LNCAP (cell line): ENCODE measurements around the gene SYNPO2L.

Experiments used
- TF ChIP-seq, protein P1 (sequence below): fragments of 450-650 bp; IDR thresholded peaks from 2 replicates; pipeline ENCODE4 v1.5.1; 2017; ENCODE audit warnings: mild to moderate bottlenecking

SYNPO2L gene

DNA sequence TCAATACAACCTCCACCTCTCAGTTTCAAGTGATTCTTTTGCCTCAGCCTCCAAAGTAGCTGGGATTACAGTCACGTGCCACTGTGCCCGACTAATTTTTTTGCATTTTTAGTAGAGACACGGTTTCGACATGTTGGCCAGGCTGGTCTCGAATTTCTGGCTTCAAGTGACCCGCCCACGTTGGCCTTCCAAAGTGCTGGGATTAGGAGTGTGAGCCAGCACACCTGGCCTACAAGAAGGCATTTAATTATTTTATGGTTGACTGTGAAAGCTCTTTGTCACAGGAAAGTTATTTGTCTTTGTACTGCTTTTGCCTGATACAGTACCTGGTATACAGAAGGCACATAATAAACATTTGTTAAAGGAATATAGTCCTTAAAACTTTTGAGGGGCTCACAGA, 27.4 kb downstream of the SYNPO2L start:
- TF ChIP-seq, protein P1, sequence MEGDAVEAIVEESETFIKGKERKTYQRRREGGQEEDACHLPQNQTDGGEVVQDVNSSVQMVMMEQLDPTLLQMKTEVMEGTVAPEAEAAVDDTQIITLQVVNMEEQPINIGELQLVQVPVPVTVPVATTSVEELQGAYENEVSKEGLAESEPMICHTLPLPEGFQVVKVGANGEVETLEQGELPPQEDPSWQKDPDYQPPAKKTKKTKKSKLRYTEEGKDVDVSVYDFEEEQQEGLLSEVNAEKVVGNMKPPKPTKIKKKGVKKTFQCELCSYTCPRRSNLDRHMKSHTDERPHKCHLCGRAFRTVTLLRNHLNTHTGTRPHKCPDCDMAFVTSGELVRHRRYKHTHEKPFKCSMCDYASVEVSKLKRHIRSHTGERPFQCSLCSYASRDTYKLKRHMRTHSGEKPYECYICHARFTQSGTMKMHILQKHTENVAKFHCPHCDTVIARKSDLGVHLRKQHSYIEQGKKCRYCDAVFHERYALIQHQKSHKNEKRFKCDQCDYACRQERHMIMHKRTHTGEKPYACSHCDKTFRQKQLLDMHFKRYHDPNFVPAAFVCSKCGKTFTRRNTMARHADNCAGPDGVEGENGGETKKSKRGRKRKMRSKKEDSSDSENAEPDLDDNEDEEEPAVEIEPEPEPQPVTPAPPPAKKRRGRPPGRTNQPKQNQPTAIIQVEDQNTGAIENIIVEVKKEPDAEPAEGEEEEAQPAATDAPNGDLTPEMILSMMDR, result no peak

DNA sequence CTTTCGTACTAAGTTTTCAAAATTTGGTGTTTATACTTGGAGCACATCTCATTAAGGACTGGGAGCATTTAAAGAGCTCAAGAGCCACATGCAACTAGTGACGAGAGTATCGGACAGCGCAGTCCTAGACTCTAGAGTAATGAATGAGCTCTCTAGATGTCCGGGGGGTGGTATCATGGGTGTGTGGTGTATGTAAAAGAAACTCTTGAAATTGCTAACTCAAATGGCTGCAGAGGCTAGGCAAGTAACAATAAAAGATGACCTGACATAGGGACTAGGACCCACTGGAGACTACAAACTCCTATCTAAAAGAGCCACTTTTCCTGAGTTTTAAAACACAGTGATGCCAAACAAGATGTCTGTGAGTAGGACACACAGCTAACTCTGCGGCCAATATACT, 28.5 kb downstream of the SYNPO2L start:
- TF ChIP-seq, protein P1, result no peak

DNA sequence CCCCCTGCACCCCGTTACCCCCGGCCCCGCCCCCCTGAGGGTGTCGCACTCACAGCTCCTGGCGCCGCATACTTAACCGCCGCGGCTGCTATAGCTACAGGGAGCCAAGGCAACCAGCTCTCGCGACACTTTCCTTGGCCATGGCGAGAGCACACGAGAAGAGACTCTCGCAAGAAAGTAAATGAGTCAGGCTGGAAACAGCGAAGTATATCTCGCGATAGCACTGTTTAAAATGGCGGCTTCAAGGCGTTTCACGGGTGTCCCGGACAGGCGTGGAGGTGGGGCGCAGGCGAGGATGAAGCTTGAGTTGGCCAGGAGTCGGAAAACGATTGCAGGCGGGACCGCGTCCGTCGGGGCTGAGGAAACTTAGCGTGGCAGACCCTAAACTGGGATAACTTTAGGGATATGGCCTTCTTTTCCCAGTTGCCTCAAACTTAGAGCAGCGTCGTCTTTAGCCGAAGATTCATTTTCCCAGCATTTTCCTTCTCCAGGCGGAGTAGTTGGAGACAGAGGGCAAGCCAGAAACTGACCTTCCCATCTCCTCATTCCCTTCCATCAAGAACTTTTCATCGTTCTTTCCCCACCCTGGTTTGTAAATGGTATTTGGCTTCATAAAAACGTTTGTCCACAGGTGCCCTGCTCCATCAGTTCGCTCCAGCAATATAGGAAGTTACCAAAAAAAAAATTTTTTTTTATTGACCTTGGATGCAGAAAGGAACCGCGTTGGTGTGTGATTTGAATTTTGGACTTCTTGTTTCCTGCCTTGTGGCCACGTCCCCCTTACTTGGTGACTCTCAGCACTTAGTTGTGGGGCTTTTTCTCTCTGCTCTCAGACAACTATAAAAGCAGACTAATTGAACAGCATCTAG, 29.7 kb downstream of the SYNPO2L start:
- TF ChIP-seq, protein P1, result no peak

DNA sequence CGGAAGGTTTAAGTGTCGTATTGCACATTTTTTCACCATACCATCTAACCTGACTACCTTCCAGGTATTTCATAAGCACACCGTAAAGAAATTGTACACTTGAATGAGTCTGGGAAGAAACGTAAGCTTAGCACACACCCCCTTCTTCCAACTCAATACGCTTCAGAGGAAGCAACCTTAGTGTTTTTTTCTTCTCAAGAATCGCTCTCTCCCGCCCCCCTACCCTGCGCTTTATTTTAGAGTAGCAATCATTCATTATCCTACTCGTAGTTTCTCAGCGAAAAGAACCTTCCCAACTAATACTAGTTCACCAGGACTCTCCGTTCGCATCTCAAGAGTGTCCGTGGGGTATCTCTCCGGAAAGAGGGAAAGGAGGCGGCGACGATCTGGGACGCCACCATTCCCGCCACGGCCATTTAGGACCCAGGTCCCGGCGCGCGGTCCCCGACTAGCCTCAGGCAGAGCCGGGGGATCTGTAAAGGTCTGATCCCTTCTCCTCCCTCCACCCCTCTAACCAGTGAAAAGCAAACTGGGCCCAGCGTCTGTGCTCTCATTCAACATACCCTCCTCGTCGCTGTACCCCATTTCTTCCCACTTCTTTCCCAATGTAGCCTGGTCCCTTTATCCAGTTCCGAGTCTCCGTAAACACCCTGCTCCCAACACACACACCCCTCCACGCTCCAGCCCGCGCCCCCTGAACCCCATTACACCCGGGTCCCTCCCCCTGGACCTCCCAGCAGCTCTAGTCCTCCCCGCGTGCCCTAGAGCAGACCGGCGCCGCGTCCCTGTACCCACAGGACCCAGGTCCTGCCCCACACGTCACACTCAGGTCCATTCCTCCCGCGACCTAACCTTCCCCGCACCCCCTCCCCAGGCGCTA, 30.6 kb downstream of the SYNPO2L start:
- TF ChIP-seq, protein P1, result no peak

DNA sequence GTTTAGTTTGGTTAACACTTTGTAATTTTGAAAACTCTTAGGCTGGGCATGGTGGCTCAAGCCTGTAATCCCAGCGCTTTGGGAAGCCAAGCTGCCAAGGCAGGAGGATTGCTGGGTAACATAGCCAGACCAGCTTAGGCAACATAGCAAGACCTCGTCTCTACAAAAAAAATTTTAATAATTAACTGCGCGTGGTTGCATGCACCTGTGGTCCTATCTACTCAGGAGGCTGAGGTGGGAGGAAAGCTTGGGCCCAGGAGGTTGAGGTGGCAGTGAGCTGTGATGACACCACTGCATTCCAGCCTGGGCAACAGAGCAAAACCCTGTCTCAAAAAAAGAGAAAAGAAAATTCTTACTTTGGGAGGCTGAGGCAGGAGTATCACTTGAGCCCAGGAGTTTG, 32.8 kb downstream of the SYNPO2L start:
- TF ChIP-seq, protein P1, result no peak

DNA sequence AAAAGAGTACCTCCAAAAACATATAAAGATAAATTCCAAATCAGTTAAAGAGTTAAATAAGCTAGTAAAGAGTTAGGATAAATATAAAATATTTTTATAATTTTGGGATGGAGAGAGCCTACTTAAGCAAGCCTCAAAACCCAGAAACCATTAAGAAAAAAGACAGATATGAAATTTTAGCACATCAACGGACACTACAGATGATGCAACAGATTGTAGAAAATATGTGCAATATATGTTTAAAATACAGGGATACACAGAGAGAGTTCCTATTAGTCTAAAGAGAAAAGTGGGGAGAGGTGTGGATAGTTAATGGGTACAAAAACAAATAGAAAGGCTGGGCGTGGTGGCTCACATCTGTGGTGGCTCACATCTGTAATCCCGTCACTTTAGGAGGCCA, 41.1 kb downstream of the SYNPO2L start:
- TF ChIP-seq, protein P1, result no peak

DNA sequence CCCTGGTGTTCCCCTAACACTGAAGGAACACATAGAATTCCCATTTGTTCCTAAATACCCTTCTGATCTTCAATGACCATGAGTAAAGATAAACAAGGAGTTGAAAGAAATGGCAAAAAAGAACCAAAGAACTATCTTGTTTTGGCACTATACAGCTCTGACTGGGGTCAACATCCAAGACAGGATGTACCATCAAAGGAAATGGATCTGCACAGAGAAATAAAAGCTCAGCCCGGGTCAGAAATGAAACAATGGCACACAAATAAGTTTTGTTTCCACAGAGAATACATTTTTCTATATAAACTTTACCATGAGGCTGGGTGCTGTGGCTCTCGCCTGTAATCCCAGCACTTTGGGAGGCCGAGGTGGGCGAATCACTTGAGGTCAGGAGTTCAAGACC, 46.7 kb downstream of the SYNPO2L start:
- TF ChIP-seq, protein P1, result no peak
